Suprapubic skin (tissue), 4 donors: ENCODE data around the gene SMAD2. TPM values are rescaled to one million over a fixed set of nuclear protein-coding genes. Genes with fewer than 3 reads are reported as not detected.

Source experiments
- DNase-seq, 2 donors: peaks; one replicate each; pipeline ENCODE4 v3.0.0-alpha.2; 2019; ENCODE audit warnings: low spot score in 2 of 2
- H3K27ac ChIP-seq: fragments of 200-600 bp; sonication (generic); one replicate; pipeline ENCODE4 v1.5.1; 2019
- H3K27me3 ChIP-seq: fragments of 200-600 bp; sonication (generic); one replicate; pipeline ENCODE4 v1.5.1; 2019
- H3K36me3 ChIP-seq: fragments of 200-600 bp; sonication (generic); one replicate; pipeline ENCODE4 v1.5.1; 2019
- H3K4me1 ChIP-seq: fragments of 200-600 bp; sonication (generic); one replicate; pipeline ENCODE4 v1.5.1; 2019
- H3K4me3 ChIP-seq: fragments of 200-600 bp; sonication (generic); one replicate; pipeline ENCODE4 v1.5.1; 2019; ENCODE audit warnings: mild to moderate bottlenecking
- H3K9me3 ChIP-seq: fragments of 200-600 bp; sonication (generic); one replicate; pipeline ENCODE4 v1.5.1; 2019
- CTCF ChIP-seq, 2 donors: fragments of 200-600 bp in 1 of 2; fragments of 450-650 bp in 1 of 2; sonication (generic) in 1 of 2; IDR thresholded peaks; one replicate each; pipeline ENCODE4 v1.5.1; 2016 to 2019; ENCODE audit warnings: antibody characterized with exemption in 2 of 2, mild to moderate bottlenecking in 1 of 2, moderate library complexity in 1 of 2
- EP300 ChIP-seq: sonication (generic); formaldehyde crosslinking; IDR thresholded peaks from one replicate; pipeline ENCODE4 v1.6.1; 2017; ENCODE audit warnings: antibody characterized with exemption
- POLR2A ChIP-seq, 2 donors: fragments of 450-650 bp; IDR thresholded peaks; one replicate each; pipeline ENCODE4 v1.6.1; 2017; ENCODE audit warnings: antibody characterized with exemption in 2 of 2, mild to moderate bottlenecking in 2 of 2, moderate library complexity in 2 of 2
- POLR2AphosphoS5 ChIP-seq, 3 donors: sonication (generic); formaldehyde crosslinking; IDR thresholded peaks; one replicate each; pipeline ENCODE4 v1.6.1; 2017; ENCODE audit warnings: antibody characterized with exemption in 3 of 3
- WGBS: methylation state at CpG from one replicate; pipeline ENCODE4 v1.1.5; 2018; 5-methylcytosine and 5-hydroxymethylcytosine counted together
- total RNA-seq, 4 donors: library from RNA; depleted of rRNA; stranded (reverse); fragments of >200 nt; gene quantifications; one replicate each; pipeline ENCODE4 v1.1.0, GENCODE V29; 2016

The SMAD2 gene
- total RNA-seq, 4 donors from 2014 or later: 47.5 to 75.9 (median 59.3) TPM

DNA sequence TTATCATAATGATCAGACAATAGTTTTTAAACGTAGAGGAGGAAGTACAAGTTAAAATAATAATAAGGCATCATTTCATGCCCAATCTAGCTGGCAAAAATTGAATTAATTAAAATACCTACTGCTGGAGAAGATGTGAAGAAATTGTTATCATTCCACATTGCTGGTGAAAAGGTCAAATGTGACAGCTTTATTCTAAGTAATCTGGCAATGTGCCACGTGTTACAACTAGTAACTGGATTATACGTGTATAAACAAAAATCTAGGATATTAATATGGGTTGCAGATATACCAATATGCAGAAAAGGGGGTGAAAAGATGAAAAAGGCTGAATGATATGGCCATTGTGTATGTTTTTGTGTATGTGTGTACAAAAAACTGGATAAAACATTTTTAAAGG is 32.4 kb downstream of the SMAD2 start:
- H3K4me3 ChIP-seq: no peak overlapping the region
- no peak for TF ChIP-seq EP300
- TF ChIP-seq POLR2AphosphoS5 (IDR thresholded peaks at IDR 0.05): no peak
- TF ChIP-seq CTCF (IDR thresholded peaks at IDR 0.05): no peak
- TF ChIP-seq POLR2A (IDR thresholded peaks at IDR 0.05): no peak
- H3K27ac ChIP-seq: no peak overlapping the region
- 35% methylated on average over 3 of the region's 3 CpGs for WGBS
- H3K36me3 ChIP-seq: no peaks in the 10 kb centered on the region
- H3K27me3 ChIP-seq: no peaks in the 10 kb centered on the region
- H3K9me3 ChIP-seq: no peaks in the 10 kb centered on the region
- H3K4me1 ChIP-seq: no peaks in the 10 kb centered on the region
- DNase-seq: no peak

GRCh38 chr18:47895565-47896250 is 34.8 kb downstream of the SMAD2 start:
- 85% methylated on average over 2 of the region's 2 CpGs for WGBS
- no peak for DNase-seq
- Histone ChIP-seq H3K27me3 (no peaks in the 10 kb centered on the region), H3K4me3 (no peak overlapping the region), H3K36me3 (peaks cover 7% of the 10 kb centered on the region), H3K4me1 (no peaks in the 10 kb centered on the region), H3K9me3 (no peaks in the 10 kb centered on the region), H3K27ac (no peak overlapping the region)
- no peak for TF ChIP-seq POLR2A (IDR thresholded peaks at IDR 0.05)
- TF ChIP-seq CTCF (IDR thresholded peaks at IDR 0.05): no peak
- no peak for TF ChIP-seq POLR2AphosphoS5 (IDR thresholded peaks at IDR 0.05)
- no peak for TF ChIP-seq EP300

- TF ChIP-seq CTCF (IDR thresholded peaks at IDR 0.05) (no peak), POLR2AphosphoS5 (IDR thresholded peaks at IDR 0.05) (no peak), EP300 (no peak), POLR2A (IDR thresholded peaks at IDR 0.05) (no peak)
- no peak overlapping the region for H3K4me3 ChIP-seq
- H3K27ac ChIP-seq: no peak overlapping the region
- H3K4me1 ChIP-seq: no peaks in the 10 kb centered on the region
- H3K36me3 ChIP-seq: peaks cover 16% of the 10 kb centered on the region
- H3K9me3 ChIP-seq: no peaks in the 10 kb centered on the region
- 82% methylated on average over 9 of the region's 9 CpGs for WGBS
- no peaks in the 10 kb centered on the region for H3K27me3 ChIP-seq
- no peak for DNase-seq
Measured at GRCh38 chr18:47893939-47894699, 36.3 kb downstream of the SMAD2 start.

GRCh38 chr18:47893047-47893446 is 37.4 kb downstream of the SMAD2 start:
- Histone ChIP-seq H3K4me3 (no peak overlapping the region), H3K27ac (no peak overlapping the region), H3K9me3 (no peaks in the 10 kb centered on the region), H3K4me1 (no peaks in the 10 kb centered on the region), H3K36me3 (peaks cover 17% of the 10 kb centered on the region), H3K27me3 (no peaks in the 10 kb centered on the region)
- DNase-seq: no peak
- TF ChIP-seq POLR2AphosphoS5 (IDR thresholded peaks at IDR 0.05): no peak
- no peak for TF ChIP-seq POLR2A (IDR thresholded peaks at IDR 0.05)
- TF ChIP-seq CTCF (IDR thresholded peaks at IDR 0.05): no peak
- no peak for TF ChIP-seq EP300
- WGBS: 87% methylated on average over 5 of the region's 5 CpGs

- peaks cover 21% of the 10 kb centered on the region for H3K36me3 ChIP-seq
Measured at GRCh38 chr18:47888156-47888555, 42.3 kb downstream of the SMAD2 start.

More at GRCh38 chr18:47888156-47888555, 42.3 kb downstream of the SMAD2 start:
- Histone ChIP-seq H3K27ac (no peak overlapping the region), H3K4me1 (no peaks in the 10 kb centered on the region), H3K4me3 (no peak overlapping the region), H3K9me3 (no peaks in the 10 kb centered on the region), H3K27me3 (no peaks in the 10 kb centered on the region)
- 92% methylated on average over 3 of the region's 3 CpGs for WGBS
- TF ChIP-seq CTCF (IDR thresholded peaks at IDR 0.05) (no peak), POLR2AphosphoS5 (IDR thresholded peaks at IDR 0.05) (no peak), EP300 (no peak), POLR2A (IDR thresholded peaks at IDR 0.05) (no peak)
- no peak for DNase-seq
